SK-N-DZ (cell line): ENCODE measurements around the gene FBXW10.
"Not testable (repeated sequence)": the region's sequence is repeated elsewhere in the genome, so short reads cannot be mapped to it uniquely, and the experiment has no call there.

ENCODE experiments used
- DNase-seq: peaks from one replicate; pipeline ENCODE4 v3.0.0-alpha.2; 2015; ENCODE audit warnings: low spot score

Gene FBXW10

GRCh38 chr17:18753829-18754409, 10.1 kb downstream of the FBXW10 start:
- DNase-seq: not testable (repeated sequence)

- DNase-seq: not testable (repeated sequence)
Measured at GRCh38 chr17:18755969-18756368, 12.1 kb downstream of the FBXW10 start.

GRCh38 chr17:18757368-18758044, 13.7 kb downstream of the FBXW10 start:
- not testable (repeated sequence) for DNase-seq

- DNase-seq: not testable (repeated sequence)
Measured at GRCh38 chr17:18758344-18758743, 14.5 kb downstream of the FBXW10 start.

- DNase-seq: not testable (repeated sequence)
Measured at GRCh38 chr17:18760221-18760620, 16.4 kb downstream of the FBXW10 start.

- DNase-seq: not testable (repeated sequence)
Measured at GRCh38 chr17:18770572-18770971, 26.7 kb downstream of the FBXW10 start.

- not testable (repeated sequence) for DNase-seq
Measured at GRCh38 chr17:18771066-18771465, 27.2 kb downstream of the FBXW10 start.

- DNase-seq: no peak
Measured at GRCh38 chr17:18772471-18772870, 28.6 kb downstream of the FBXW10 start.

- DNase-seq: peak; percentile 97
Measured at GRCh38 chr17:18780991-18781718, 37.3 kb downstream of the FBXW10 start, which contains the start of gene TVP23B. TSS of gene TVP23B (plus strand) at chr17:18781183. CDS start at chr17:18781294, 111 bp downstream.

- not testable (repeated sequence) for DNase-seq
Measured at GRCh38 chr17:18781805-18782204, 38.0 kb downstream of the FBXW10 start.

- not testable (repeated sequence) for DNase-seq
Measured at GRCh38 chr17:18785933-18786332, 42.1 kb downstream of the FBXW10 start.

- DNase-seq: not testable (repeated sequence)
Measured at GRCh38 chr17:18786890-18787289, 43.0 kb downstream of the FBXW10 start.

- DNase-seq: not testable (repeated sequence)
Measured at GRCh38 chr17:18791402-18791801, 47.5 kb downstream of the FBXW10 start.

GRCh38 chr17:18794841-18795240, 51.0 kb downstream of the FBXW10 start:
- not testable (repeated sequence) for DNase-seq

GRCh38 chr17:18796887-18797286, 53.0 kb downstream of the FBXW10 start:
- DNase-seq: not testable (repeated sequence)

- DNase-seq: not testable (repeated sequence)
Measured at GRCh38 chr17:18803458-18804245, 59.8 kb downstream of the FBXW10 start.

GRCh38 chr17:18815924-18816323, 72.1 kb downstream of the FBXW10 start:
- DNase-seq: not testable (repeated sequence)

GRCh38 chr17:18816489-18817371, 72.9 kb downstream of the FBXW10 start:
- peak; percentile 69 for DNase-seq

- not testable (repeated sequence) for DNase-seq
Measured at GRCh38 chr17:18821430-18821829, 77.6 kb downstream of the FBXW10 start.

GRCh38 chr17:18827613-18828012, 83.8 kb downstream of the FBXW10 start:
- not testable (repeated sequence) for DNase-seq
